Measurements from ENCODE around the gene SPACA9.

GRCh38 chr9:132896906-132897305, 18.2 kb downstream of the SPACA9 start:
- no peak for TF ChIP-seq RCOR1 (IDR thresholded peaks at IDR 0.05; ENCODE audit: insufficient replicate concordance, low read length)
- TF ChIP-seq, protein P1, sequence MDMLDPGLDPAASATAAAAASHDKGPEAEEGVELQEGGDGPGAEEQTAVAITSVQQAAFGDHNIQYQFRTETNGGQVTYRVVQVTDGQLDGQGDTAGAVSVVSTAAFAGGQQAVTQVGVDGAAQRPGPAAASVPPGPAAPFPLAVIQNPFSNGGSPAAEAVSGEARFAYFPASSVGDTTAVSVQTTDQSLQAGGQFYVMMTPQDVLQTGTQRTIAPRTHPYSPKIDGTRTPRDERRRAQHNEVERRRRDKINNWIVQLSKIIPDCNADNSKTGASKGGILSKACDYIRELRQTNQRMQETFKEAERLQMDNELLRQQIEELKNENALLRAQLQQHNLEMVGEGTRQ (IDR thresholded peaks at IDR 0.05; ENCODE audit: low read depth, low read length) = peak; percentile 48; the same call in 1 of the 2 replicates
- no peak for TF ChIP-seq CTCF (conservative IDR thresholded peaks at IDR 0.05; ENCODE audit: low read depth, low read length)
- TF ChIP-seq POLR2A (IDR thresholded peaks at IDR 0.05; ENCODE audit: low read depth, low read length) = no peak
- TF ChIP-seq SMC3 (IDR thresholded peaks at IDR 0.05; ENCODE audit: low read depth, low read length) = no peak
- no peak for TF ChIP-seq MAZ (IDR thresholded peaks at IDR 0.05; ENCODE audit: borderline replicate concordance, low read depth, low read length)
- TF ChIP-seq RFX5 (IDR thresholded peaks at IDR 0.05; ENCODE audit: low read depth, low read length) = no peak
- TF ChIP-seq BHLHE40 (IDR thresholded peaks at IDR 0.05; ENCODE audit: low read depth, low read length) = no peak
